ENCODE data around the gene SNX10.
A peak's percentile ranks its signal among the peaks of the same experiment; 100 is the strongest.

The SNX10 gene

DNA sequence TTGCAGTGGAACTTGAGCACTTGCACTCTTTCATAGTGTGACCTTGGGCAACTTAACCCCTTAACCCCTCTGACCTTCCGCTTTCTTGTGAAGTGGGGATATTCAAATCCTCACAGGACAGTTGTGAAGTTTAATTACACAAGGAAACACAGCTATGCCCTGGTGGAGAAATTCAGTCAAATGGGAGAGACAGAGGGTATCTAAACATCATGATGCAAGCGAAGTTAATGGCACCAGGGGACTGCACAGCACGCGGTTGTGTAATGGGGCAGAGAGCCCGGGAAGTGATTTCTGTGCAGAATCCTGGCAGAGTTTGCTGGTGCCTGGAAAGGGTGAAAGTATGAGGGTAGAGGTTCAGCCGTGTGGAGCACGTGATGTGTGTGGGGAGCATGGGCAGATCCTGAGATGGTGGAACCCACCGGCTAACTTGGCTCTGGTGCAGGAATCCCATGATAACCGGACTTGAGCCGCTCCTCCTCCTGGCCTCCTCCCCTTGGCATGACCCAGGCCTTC, 51.7 kb downstream of the SNX10 start:
- Mint-ChIP-seq H3K9me3 (no peaks in the 10 kb centered on the region), H3K27ac (no peak overlapping the region), H3K4me3 (no peak overlapping the region), H3K27me3 (no peaks in the 10 kb centered on the region), H3K4me1 (peaks cover 45% of the 10 kb centered on the region)
- no peak for DNase-seq
- ATAC-seq = no peak

DNA sequence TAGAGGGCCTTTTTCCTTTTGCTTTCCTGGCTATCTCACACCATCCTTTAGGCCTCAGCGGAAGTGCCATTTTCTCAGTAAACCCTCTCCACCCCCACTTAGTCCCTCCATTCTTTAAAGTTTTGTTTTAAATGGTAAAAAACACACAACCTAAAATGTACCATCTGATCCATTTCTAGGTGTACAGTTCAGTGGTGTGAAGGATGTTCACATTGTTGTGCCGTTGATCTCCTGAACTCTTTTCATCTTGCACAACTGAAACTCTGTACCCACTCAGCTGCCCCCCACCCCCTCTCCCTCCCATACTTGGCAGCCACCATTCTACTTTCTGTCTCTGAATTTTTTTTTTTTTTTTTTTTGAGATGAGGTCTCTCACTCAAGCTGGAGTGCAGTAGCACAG, 52.2 kb downstream of the SNX10 start:
- Mint-ChIP-seq H3K9me3 (no peaks in the 10 kb centered on the region), H3K4me3 (no peak overlapping the region), H3K4me1 (peaks cover 45% of the 10 kb centered on the region), H3K27ac (peak overlapping the region in 1 of 2 donors; percentile 63), H3K27me3 (no peaks in the 10 kb centered on the region)
- DNase-seq (no peak), ATAC-seq (no peak)

DNA sequence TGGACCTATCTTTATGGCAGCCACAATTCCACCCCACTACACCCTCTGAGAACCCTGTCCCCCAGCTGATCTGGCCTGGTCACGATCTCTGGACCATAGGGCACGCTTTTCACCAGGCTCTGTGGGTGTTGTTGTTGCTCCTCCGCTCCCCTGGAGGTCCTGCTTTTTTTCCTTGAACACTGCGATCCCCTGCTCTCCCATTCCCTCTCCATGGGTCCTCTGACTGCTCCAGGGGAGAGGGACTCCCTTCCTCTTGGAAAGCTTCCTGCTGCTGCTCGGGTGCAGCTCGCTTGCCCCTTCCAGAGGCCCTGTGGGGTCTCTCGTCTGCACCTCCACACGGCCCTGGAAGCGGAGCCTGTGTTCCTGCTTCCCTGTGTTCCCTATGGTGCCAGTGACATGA, 53.5 kb downstream of the SNX10 start:
- no peak overlapping the region for H3K4me3 Mint-ChIP-seq
- peaks cover 45% of the 10 kb centered on the region for H3K4me1 Mint-ChIP-seq
- H3K27ac Mint-ChIP-seq = no peak overlapping the region
- H3K9me3 Mint-ChIP-seq = no peaks in the 10 kb centered on the region
- no peak for ATAC-seq
- H3K27me3 Mint-ChIP-seq = no peaks in the 10 kb centered on the region
- no peak for DNase-seq

DNA sequence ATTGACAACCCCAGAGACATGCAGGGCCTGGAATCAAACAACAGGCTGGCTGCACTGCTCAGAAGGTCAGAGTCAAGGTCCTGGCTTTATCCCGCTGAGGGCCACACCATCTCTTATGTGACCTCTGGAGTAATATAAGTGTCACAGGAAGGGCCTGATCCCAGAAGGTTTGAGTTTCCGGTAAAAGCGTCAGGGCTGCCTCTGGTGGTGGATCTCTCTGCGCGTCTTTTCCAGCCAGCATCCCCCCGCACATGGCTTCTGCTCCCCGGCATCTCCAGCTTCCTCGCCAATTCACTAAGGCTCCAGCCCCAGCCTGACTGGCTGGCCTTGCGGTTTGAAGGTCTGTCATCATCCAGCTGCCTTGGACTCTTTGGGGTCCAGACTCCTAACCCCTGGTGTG, 54.2 kb downstream of the SNX10 start:
- no peak for DNase-seq
- Mint-ChIP-seq H3K27me3 (no peaks in the 10 kb centered on the region), H3K4me1 (peaks cover 39% of the 10 kb centered on the region), H3K4me3 (no peak overlapping the region), H3K9me3 (no peaks in the 10 kb centered on the region), H3K27ac (no peak overlapping the region)
- no peak for ATAC-seq

DNA sequence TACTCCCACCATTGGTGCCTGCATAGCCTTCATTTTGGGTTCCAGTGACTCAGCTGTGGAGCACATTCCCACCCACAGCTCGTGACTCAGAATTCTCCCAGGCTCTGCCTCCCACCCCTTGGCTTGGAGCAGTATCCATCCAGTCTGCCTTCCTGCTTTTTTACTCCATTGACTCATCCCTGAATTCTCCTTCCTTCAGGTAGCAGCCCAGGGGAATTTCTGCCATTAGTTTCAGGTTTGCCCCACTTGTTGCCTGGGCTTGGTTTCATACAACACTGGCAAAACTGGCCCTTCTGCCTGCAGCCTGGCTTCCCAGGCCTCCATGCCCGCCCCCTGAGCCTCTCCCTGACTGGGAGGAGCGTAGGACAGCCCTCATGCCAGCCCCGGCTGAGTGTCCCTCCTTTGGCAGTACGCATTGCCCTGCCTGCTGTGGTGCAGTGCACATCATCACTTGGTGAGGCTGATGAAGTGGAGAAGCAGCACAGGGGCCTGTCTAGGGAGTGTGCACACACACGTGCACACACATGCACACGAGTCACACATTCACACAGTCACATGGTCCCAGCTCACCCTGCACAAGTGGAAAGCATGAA, 55.0 kb downstream of the SNX10 start:
- Mint-ChIP-seq H3K4me1 (peaks cover 39% of the 10 kb centered on the region), H3K4me3 (no peak overlapping the region), H3K27me3 (no peaks in the 10 kb centered on the region), H3K9me3 (no peaks in the 10 kb centered on the region), H3K27ac (no peak overlapping the region)
- DNase-seq (no peak), ATAC-seq (no peak)

DNA sequence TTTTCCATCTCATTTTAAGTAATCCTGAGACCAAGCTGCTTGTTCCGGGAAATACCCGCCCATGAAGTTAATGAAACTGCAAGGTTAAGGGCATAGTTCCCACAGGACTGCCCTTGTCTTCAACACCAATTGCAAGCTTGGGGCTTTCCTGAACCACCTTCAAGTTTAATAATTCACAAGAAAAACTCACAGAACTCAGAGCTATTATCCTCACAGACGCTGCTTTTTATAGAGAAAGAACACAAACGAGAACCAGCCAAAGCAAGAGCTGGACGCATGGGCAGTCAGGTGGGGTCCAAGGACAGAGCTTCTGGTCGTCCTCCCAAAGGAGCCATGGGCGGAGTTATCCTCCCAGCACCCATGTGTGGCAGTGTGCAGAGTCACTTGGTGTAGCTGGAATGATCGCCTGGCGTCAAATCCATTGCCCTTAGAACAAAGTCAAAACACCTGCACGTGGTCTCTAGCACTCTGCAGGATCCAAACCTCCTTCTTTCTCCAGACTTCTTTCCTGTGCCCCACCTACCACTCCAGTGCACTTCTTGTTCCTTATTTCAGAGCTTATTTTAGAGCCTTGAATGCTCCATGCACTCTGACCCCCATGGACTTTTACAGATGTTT, 56.7 kb downstream of the SNX10 start:
- Mint-ChIP-seq H3K4me3 (no peak overlapping the region), H3K27me3 (no peaks in the 10 kb centered on the region), H3K9me3 (no peaks in the 10 kb centered on the region), H3K27ac (no peak overlapping the region), H3K4me1 (peaks cover 36% of the 10 kb centered on the region)
- ATAC-seq = no peak
- no peak for DNase-seq

DNA sequence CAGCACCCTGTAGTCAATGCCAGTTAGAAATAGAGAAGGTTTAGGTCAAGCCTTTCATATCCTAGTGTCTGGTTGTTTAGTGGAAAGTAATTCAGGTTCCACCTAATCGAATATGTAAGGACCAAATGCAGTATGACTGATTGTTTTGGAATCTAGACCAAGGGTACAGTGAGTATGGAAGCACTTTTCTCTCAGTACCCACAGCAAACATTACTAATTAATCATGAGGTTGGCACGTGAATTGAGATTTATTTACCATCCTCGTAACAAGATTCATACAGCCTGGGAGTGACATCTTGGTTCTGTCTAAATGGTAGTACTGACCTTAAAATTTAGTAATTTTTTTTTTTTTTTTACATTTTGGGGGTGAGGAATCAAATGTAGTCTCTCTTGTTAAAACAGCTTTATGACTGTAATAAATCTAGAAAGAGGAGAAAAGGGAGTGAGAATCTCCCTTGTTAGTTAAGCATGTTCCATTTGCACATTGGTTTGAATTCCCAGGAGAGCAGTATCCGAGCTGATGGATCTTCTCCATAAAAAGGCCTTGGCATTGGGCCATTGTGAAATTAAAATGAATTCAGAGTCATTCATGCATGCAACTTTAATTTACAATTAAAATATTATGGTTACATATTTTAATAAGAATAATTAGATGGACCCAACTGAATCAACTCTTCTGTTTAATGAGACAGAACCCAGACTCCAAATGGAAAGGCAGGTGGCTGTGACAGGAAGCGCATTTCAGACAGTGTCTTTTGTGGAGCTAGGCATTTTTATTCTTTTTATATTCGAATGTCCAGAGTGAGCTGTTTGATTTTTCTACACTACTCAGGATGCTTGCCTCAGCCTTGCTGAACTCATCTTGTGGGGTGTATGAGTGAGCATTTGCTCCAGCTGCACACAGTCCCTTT, 57.6 kb downstream of the SNX10 start:
- Mint-ChIP-seq H3K9me3 (no peaks in the 10 kb centered on the region), H3K27me3 (no peaks in the 10 kb centered on the region), H3K27ac (no peak overlapping the region), H3K4me1 (peaks cover 27% of the 10 kb centered on the region), H3K4me3 (no peak overlapping the region)
- ATAC-seq (no peak), DNase-seq (no peak)

DNA sequence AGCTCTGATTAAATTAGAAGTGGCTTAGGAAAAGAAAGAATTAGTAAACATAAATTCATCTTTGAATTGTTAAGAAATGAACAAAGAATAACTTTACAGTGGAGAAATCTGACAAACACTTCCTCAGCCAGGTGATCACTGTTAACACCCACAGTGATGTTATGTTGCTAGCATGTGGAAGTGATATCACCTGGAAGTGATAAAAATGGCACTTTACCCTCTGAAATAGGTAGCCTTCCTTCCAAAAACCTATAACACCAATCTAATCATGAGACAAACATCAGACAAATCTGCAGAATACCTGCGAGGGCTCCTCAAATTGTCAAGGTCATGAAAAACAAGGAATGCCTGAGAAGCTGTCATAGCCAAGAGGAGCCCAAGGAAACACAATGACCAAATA, 59.5 kb downstream of the SNX10 start:
- no peak overlapping the region for H3K4me3 Mint-ChIP-seq
- H3K27me3 Mint-ChIP-seq = no peaks in the 10 kb centered on the region
- H3K4me1 Mint-ChIP-seq = peaks cover 15% of the 10 kb centered on the region
- no peaks in the 10 kb centered on the region for H3K9me3 Mint-ChIP-seq
- no peak overlapping the region for H3K27ac Mint-ChIP-seq
- ATAC-seq (no peak), DNase-seq (no peak)

DNA sequence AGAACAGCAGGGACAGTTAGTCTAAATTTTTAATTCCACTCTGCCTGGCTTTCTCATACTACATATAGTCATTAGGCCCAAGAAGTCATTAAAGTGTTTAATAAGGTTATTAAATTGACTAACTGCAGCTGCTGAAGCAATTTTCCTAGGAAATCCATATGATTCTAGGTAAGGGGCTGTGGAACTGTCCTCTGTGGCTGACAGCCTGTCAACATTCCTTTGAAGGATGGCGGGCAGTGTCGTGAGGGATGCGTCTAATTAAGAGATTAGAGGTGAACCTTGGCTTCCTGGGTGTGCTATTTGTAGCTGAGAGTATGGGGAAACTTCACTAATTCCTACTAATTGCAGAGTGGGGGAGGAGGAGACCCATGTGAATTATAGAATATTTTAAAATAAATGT, 64.6 kb downstream of the SNX10 start:
- no peaks in the 10 kb centered on the region for H3K4me1 Mint-ChIP-seq

DNA sequence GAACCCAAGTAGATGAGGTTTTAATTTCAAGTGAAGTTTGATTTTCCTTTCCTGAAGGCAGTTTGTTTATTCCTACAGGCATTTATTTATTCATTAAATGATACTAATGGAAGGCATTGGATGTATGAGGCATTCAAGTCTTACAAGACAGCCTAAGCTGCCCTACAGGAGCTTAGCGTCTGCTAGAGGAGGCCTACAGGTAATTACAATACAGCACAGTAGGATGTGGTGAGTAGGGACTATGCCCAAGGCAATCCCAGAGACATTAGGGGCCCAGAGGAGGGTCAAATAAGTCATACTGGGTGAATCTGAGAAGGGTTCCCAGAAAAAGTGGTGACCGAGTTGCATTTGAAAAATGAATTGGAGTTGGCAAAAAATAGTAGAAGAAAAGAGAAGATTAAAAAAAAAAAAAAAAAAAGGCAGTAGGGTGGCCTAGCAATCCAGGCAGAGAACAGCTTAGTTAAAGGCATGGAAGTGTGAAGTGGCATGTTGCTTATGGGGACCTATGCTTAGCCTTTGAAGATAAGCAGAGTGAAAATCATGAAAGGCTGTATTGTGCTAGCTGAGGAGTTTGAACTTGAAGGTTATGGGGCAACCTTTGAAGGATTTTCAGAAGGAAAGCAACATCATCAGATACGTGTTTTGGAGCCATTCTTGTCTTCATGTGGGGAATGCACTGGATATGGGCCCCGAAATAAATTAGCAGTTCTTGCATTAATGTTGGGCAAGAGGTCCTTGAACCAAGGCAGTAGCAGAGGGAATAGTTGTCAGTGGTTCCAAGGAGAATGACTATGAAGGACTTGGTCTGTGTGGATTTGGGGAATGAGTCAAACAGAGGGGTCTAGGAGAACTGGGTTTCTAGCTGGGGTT, 65.5 kb downstream of the SNX10 start:
- no peak for ATAC-seq
- H3K27ac Mint-ChIP-seq = no peak overlapping the region
- H3K27me3 Mint-ChIP-seq = no peaks in the 10 kb centered on the region
- no peaks in the 10 kb centered on the region for H3K9me3 Mint-ChIP-seq
- H3K4me1 Mint-ChIP-seq = no peaks in the 10 kb centered on the region
- DNase-seq = no peak
- no peak overlapping the region for H3K4me3 Mint-ChIP-seq

More for the DNA sequence above, 64.6 kb downstream of the SNX10 start:
- ATAC-seq (no peak), DNase-seq (no peak)
- Mint-ChIP-seq H3K27ac (no peak overlapping the region), H3K9me3 (no peaks in the 10 kb centered on the region), H3K4me3 (no peak overlapping the region), H3K27me3 (no peaks in the 10 kb centered on the region)

DNA sequence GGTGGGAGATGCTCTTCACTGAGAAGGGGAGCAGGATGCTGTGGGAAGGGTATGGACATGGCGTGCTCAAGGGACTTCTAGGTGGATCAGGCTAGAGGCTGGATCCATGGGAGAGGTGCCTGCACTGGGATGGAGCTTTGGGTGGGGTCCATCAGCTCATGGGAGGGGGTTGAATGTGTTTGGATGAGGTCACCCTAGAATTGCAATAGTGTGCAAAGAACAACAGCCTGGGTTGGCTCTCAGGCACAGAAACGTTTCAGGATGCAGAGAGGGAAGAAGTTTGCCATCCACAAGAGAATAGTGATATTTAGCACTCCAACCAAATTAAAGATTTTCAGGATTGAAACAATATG, 66.1 kb downstream of the SNX10 start:
- Mint-ChIP-seq H3K9me3 (no peaks in the 10 kb centered on the region), H3K4me1 (no peaks in the 10 kb centered on the region), H3K4me3 (no peak overlapping the region), H3K27me3 (no peaks in the 10 kb centered on the region), H3K27ac (no peak overlapping the region)
- DNase-seq (no peak), ATAC-seq (no peak)

DNA sequence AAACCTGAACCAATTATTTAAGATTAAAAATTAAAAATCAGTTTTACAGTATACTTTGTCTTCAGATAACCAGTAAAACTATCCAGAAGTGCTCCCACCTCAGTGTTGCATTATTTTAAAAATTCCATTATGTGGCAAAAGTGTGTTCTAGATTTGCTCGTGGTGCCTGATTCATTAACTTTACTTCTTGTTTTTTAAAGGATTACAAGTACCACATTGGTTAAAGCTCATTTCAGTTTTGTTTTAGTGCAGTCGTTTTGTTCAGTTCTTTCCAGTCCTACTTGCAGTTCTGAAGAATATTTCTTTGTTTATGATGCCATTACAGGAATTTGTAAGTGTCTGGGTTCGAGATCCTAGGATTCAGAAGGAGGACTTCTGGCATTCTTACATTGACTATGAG, 69.0 kb downstream of the SNX10 start:
- Mint-ChIP-seq H3K27me3 (no peaks in the 10 kb centered on the region), H3K4me3 (no peak overlapping the region)

DNA sequence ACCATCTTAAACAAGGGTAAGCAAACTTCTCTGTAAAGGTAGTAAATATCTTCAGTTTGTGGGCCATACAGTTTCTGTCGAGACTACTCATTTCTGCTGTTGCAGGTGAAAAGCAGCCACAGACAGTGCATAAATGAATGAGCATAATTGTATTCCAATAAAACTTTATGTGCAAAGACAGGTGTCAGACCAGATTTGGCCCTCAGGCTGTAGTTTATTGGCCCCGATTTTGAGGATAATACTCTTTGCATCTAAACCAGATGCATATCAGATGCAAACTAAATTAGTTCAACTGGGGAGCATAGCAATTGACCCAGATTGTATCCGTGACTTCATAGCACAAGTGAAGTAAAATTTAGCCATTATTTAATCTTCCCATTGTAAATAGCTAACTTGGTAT, 70.0 kb downstream of the SNX10 start:
- Mint-ChIP-seq H3K27ac (no peak overlapping the region), H3K4me1 (peaks cover 6% of the 10 kb centered on the region), H3K4me3 (no peak overlapping the region), H3K9me3 (no peaks in the 10 kb centered on the region), H3K27me3 (no peaks in the 10 kb centered on the region)
- DNase-seq = no peak
- no peak for ATAC-seq

More for the DNA sequence above, 69.0 kb downstream of the SNX10 start:
- H3K27ac Mint-ChIP-seq = no peak overlapping the region
- peaks cover 6% of the 10 kb centered on the region for H3K4me1 Mint-ChIP-seq
- H3K9me3 Mint-ChIP-seq = no peaks in the 10 kb centered on the region
- DNase-seq (no peak), ATAC-seq (no peak)

DNA sequence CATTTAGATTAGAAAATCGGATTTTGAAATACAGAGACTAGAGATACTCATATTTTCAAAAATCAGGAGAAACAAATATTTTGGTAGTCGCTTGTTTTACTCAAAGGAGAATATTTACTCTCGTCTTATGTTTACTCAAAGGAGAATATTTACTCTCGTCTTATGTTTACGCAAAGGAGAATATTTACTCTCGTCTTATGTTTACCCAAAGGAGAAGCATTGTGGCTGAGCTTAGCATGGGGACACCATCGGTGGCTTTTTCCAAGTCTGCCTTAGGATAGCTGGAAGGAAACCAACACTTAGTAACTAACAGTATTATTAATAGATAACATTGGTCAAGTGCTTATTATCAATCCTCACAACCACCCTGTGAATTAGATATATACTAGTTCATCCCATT, 71.8 kb downstream of the SNX10 start:
- Mint-ChIP-seq H3K27ac (no peak overlapping the region), H3K4me3 (no peak overlapping the region), H3K27me3 (no peaks in the 10 kb centered on the region), H3K9me3 (no peaks in the 10 kb centered on the region), H3K4me1 (peaks cover 6% of the 10 kb centered on the region)
- DNase-seq (no peak), ATAC-seq (no peak)

DNA sequence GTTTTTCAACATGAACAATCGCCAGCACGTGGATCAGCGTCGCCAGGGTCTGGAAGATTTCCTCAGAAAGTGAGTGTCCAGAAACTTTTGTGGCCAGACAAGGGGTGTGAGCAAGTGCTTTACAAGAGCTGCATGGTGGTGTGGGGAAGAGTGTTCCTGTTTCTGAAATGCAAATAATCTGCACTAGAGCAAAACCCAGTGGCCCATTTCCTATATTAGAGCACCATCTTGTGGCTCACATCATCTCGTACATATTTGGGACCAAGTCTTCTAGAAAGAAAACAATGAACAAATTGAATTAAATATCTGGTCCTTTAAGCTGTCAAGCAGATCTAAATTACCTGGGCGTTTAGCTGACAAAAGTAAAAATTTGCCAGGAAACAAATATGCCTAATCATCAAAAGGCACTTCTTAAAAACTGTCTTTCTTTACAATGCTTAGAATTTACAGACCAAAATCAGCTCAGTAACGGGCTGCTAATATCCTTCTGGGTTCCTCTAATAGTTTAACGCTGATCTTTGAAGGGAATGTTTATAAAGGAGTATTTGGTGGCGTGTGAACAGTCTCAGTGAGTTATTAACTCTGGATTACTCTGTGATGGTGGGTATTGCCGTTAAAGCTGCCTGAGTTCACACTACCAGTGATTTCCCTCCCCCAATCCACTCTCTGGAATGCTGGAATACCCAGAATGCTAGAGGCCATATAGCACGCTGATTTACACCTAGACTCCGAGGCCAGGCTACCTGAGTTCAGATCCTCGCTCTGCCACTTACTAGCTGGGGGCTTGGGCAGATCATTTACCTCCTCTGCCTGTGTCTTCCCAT, 73.6 kb downstream of the SNX10 start:
- Mint-ChIP-seq H3K9me3 (no peaks in the 10 kb centered on the region), H3K4me3 (no peak overlapping the region), H3K27me3 (no peaks in the 10 kb centered on the region), H3K4me1 (peaks cover 10% of the 10 kb centered on the region), H3K27ac (no peak overlapping the region)
- ATAC-seq (peak; percentile 80), DNase-seq (peak; percentile 41 to 45)
